MCF 10A (cell line): Measurements from ENCODE around the gene GPC6. TPM values are rescaled to one million over a fixed set of nuclear protein-coding genes. Genes with fewer than 3 reads are reported as not detected.
A peak's percentile ranks its signal among the peaks of the same experiment; 100 is the strongest.

Experiments used
- BruUV-seq: library from RNA; stranded (reverse); fragments of 400-500 nt; replicated peaks from 2 replicates; lab custom pipeline; 2021; lab: Mats Ljungman, UMichigan
- CTCF ChIA-PET: fragments of 300-600 bp; sonication (Branson Sonifier 250); formaldehyde crosslinking; extraction: SDS; loops from one replicate; lab custom pipeline; 2021; ENCODE audit warnings: antibody characterized with exemption, inconsistent platforms; lab: Yijun Ruan, JAX
- POLR2A ChIA-PET: fragments of 300-600, 350-650 bp; sonication (Branson Sonifier 250); formaldehyde crosslinking; extraction: SDS; loops from one replicate; lab custom pipeline; 2020; ENCODE audit warnings: antibody characterized with exemption, inconsistent platforms; lab: Yijun Ruan, JAX
- DNase-seq: peaks from one replicate; pipeline ENCODE4 v3.0.0-alpha.2; 2018; ENCODE audit not compliant: unreplicated experiment
- H3K27ac Mint-ChIP-seq: one replicate; pipeline ENCODE4 v1.8.0; 2022; ENCODE audit warnings: mild to moderate bottlenecking, low read depth, mixed read lengths; ENCODE audit not compliant: unreplicated experiment
- H3K27me3 Mint-ChIP-seq: one replicate; pipeline ENCODE4 v1.8.0; 2022; ENCODE audit warnings: mixed read lengths; ENCODE audit not compliant: insufficient read depth, unreplicated experiment
- H3K36me3 Mint-ChIP-seq: one replicate; pipeline ENCODE4 v1.8.0; 2022; ENCODE audit warnings: mild to moderate bottlenecking, moderate library complexity, mixed read lengths; ENCODE audit not compliant: insufficient read depth, unreplicated experiment
- H3K4me1 Mint-ChIP-seq: one replicate; pipeline ENCODE4 v1.8.0; 2022; ENCODE audit warnings: mixed read lengths; ENCODE audit not compliant: insufficient read depth, unreplicated experiment
- H3K4me3 Mint-ChIP-seq: one replicate; pipeline ENCODE4 v1.8.0; 2022; ENCODE audit warnings: mild to moderate bottlenecking, moderate library complexity, mixed read lengths; ENCODE audit not compliant: unreplicated experiment
- H3K9me3 Mint-ChIP-seq: one replicate; pipeline ENCODE4 v1.8.0; 2022; ENCODE audit warnings: mixed read lengths; ENCODE audit not compliant: unreplicated experiment
- intact Hi-C: fragments of 100-400 bp; cut with micrococcal nuclease; formaldehyde crosslinking; loops from 2 replicates; pipeline ENCODE4 v1.14.1; 2022
- total RNA-seq: library from RNA; stranded (reverse); gene quantifications from 2 replicates; pipeline ENCODE4 v1.2.3, GENCODE V29; 2022
- TF ChIP-seq, protein P1 (sequence below): fragments of 200-600 bp; IDR thresholded peaks from one replicate; pipeline ENCODE4 v1.8.0; 2022; ENCODE audit warnings: antibody characterized with exemption, mild to moderate bottlenecking; ENCODE audit not compliant: unreplicated experiment

Gene GPC6
- total RNA-seq, 1 experiment from 2014 or later = 8.4 TPM

DNA sequence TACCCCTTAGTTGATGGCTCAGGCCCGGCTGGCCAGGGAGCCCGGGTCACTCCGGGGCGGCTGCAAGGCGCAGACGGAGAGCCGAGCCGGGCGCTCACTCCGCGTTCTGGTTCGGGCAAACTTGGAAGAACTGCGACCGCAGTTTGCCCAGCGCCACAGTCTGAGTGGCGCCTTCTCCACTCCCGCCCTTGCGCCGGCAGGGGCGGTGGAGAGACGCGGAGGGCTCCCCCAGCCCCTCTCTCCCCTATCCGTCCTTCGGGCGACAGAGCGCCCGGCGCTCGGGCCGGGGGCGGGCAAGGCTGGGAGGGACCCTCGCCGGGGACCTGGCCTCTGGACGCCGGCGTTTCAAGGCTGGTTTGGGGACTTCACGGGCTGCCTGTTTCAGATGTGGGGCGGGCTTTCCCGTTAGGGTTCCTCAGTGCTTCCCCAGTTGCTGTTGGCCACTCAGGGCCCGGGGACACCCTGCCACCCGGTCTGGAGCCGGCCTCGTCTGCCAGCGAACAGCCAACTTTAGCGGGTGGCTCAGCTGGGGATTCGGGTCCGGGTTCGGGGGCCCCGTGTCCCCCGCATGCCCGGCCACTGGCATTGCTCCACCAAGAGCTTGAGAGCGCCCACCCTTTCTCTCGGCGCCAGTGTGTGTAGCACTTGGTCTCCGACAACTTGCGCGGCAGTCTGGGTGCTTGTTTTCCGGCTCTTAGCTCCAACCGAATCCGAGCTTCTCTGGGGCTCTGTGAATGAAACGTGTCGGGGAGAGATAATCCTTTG lies 1.5 kb downstream of the GPC6 start:
- DNase-seq = peak; percentile 92
- intact Hi-C loops = loop anchor here (1.0 to 10.0 kb wide), 14 partner anchors 57 to 1134 kb away; no protein-coding TSS in a partner anchor
- H3K27ac Mint-ChIP-seq = peak overlapping the region; percentile 86
- POLR2A ChIA-PET = interaction anchor here (0.6 to 5.5 kb wide), 18 partner anchors 8 to 1117 kb away, joined by 3 to 64 read pairs (median 3); no protein-coding TSS in a partner anchor
- peaks cover 6% of the 10 kb centered on the region for H3K36me3 Mint-ChIP-seq
- TF ChIP-seq, protein P1, sequence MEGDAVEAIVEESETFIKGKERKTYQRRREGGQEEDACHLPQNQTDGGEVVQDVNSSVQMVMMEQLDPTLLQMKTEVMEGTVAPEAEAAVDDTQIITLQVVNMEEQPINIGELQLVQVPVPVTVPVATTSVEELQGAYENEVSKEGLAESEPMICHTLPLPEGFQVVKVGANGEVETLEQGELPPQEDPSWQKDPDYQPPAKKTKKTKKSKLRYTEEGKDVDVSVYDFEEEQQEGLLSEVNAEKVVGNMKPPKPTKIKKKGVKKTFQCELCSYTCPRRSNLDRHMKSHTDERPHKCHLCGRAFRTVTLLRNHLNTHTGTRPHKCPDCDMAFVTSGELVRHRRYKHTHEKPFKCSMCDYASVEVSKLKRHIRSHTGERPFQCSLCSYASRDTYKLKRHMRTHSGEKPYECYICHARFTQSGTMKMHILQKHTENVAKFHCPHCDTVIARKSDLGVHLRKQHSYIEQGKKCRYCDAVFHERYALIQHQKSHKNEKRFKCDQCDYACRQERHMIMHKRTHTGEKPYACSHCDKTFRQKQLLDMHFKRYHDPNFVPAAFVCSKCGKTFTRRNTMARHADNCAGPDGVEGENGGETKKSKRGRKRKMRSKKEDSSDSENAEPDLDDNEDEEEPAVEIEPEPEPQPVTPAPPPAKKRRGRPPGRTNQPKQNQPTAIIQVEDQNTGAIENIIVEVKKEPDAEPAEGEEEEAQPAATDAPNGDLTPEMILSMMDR = peak; percentile 61
- BruUV-seq = no TSS peak
- H3K4me1 Mint-ChIP-seq = peaks cover 46% of the 10 kb centered on the region
- peak overlapping the region; percentile 93 for H3K4me3 Mint-ChIP-seq
- H3K9me3 Mint-ChIP-seq = no peaks in the 10 kb centered on the region
- CTCF ChIA-PET = interaction anchor here (0.6 to 4.0 kb wide), 23 partner anchors 8 to 1117 kb away, joined by 3 to 22 read pairs (median 3); no protein-coding TSS in a partner anchor
- no peaks in the 10 kb centered on the region for H3K27me3 Mint-ChIP-seq

DNA sequence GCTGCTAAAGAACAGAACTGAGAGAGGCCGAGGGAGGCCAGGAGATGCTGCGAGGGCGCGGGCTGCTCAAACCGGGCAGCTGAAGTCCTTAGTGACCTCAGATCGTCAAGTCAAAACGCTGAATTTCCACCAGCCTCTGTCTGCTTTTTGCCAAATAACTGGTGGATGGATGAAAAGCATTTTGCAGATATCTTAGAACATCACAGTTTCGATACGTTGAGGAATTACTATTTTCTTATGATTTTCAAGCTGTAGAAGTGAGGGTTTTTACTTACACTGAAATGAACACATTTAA lies 2.0 kb downstream of the GPC6 start:
- TF ChIP-seq, protein P1 = no peak
- POLR2A ChIA-PET = interaction anchor here (0.7 to 5.5 kb wide), 17 partner anchors 9 to 1367 kb away, joined by 3 to 64 read pairs (median 4); partner anchors contain the start of gene TGDS
- H3K27me3 Mint-ChIP-seq = no peaks in the 10 kb centered on the region
- H3K36me3 Mint-ChIP-seq = peaks cover 6% of the 10 kb centered on the region
- CTCF ChIA-PET = interaction anchor here (0.6 to 4.0 kb wide), 22 partner anchors 9 to 1117 kb away, joined by 3 to 22 read pairs (median 3); no protein-coding TSS in a partner anchor
- DNase-seq = no peak
- H3K9me3 Mint-ChIP-seq = no peaks in the 10 kb centered on the region
- peak overlapping the region; percentile 86 for H3K27ac Mint-ChIP-seq
- peak overlapping the region; percentile 93 for H3K4me3 Mint-ChIP-seq
- BruUV-seq = no TSS peak
- peaks cover 46% of the 10 kb centered on the region for H3K4me1 Mint-ChIP-seq
- intact Hi-C loops = loop anchor here (1.0 to 10.0 kb wide), 12 partner anchors 58 to 1117 kb away; no protein-coding TSS in a partner anchor

DNA sequence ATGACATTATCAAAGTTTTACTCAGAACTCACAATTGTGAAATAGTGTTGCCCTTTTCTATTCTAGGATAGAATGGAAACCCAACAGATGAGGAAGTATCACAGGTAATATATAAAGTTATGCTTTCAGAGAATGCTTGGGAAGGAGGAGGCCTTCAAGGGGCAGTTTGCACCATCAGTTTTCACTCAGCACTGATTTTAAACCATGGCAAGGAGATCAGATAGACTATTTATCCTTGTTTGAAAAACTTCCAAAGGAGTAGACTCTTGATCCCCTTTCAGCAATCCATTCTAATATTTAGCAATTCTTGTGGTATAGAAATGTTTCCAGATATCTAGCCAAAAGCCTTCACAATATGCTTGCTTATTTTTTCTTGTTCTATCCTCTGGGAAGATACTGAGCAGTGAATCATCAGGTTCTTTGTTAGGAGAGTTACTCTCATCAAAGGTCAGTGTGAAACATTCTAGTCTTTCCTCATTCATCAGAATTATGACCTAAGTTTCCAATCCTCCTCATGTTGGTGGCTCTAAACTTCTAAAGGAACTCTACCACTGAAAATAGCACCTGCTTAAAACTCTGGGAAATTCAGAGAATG lies 3.8 kb downstream of the GPC6 start:
- ChIA-PET CTCF (interaction anchor here (0.5 to 4.0 kb wide), 2 partner anchors 14 to 1123 kb away, joined by 5 to 22 read pairs; no protein-coding TSS in a partner anchor), POLR2A (interaction anchor here (0.6 to 5.5 kb wide), 4 partner anchors 15 to 1115 kb away, joined by 3 to 64 read pairs (median 5); no protein-coding TSS in a partner anchor)
- peak; percentile 83 for DNase-seq
- Mint-ChIP-seq H3K27ac (peak overlapping the region; percentile 86), H3K9me3 (no peaks in the 10 kb centered on the region), H3K36me3 (peaks cover 6% of the 10 kb centered on the region), H3K27me3 (no peaks in the 10 kb centered on the region), H3K4me1 (peaks cover 49% of the 10 kb centered on the region), H3K4me3 (peak overlapping the region; percentile 93)
- no TSS peak for BruUV-seq
- intact Hi-C loops = no loop called here
- TF ChIP-seq, protein P1 = no peak

DNA sequence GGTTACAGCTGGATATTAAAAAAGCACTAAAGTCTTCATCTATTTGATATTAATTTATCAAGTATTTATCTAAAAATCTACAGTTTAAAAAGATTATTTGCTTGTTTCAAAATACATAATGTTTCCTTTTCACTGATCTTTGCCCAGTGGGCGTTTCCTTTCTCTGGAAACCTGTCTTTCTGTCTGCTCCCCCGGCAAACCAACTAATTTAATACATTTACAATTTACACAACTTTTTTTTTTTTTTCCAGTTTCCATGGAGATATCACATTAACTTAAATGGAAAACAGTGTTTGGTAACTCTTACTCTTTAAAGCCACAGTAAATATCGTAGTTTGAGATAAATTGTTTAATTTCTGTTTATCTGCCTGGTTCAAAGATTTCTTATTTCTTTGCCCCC lies 5.3 kb downstream of the GPC6 start:
- H3K9me3 Mint-ChIP-seq = no peaks in the 10 kb centered on the region
- H3K4me3 Mint-ChIP-seq = no peak overlapping the region
- intact Hi-C loops = no loop called here
- ChIA-PET CTCF (interaction anchor here (0.6 to 0.7 kb wide), 2 partner anchors 285 to 912 kb away, joined by 3 read pairs; no protein-coding TSS in a partner anchor), POLR2A (interaction anchor here (0.6 to 1.6 kb wide), 3 partner anchors 10 to 1074 kb away, joined by 3 to 6 read pairs (median 5); no protein-coding TSS in a partner anchor)
- no TSS peak for BruUV-seq
- no peak overlapping the region for H3K27ac Mint-ChIP-seq
- H3K4me1 Mint-ChIP-seq = peaks cover 44% of the 10 kb centered on the region
- H3K36me3 Mint-ChIP-seq = peaks cover 6% of the 10 kb centered on the region
- no peaks in the 10 kb centered on the region for H3K27me3 Mint-ChIP-seq
- TF ChIP-seq, protein P1 = no peak
- DNase-seq = no peak
